NCI-H510A treated with DMSO at 0.1 percent for 48 hours (cell line): ENCODE measurements around the gene MATN1.

Experiments used
- DNase-seq: peaks from one replicate; lab custom pipeline; 2025; lab: John Stamatoyannopoulos, UW

MATN1 gene

DNA sequence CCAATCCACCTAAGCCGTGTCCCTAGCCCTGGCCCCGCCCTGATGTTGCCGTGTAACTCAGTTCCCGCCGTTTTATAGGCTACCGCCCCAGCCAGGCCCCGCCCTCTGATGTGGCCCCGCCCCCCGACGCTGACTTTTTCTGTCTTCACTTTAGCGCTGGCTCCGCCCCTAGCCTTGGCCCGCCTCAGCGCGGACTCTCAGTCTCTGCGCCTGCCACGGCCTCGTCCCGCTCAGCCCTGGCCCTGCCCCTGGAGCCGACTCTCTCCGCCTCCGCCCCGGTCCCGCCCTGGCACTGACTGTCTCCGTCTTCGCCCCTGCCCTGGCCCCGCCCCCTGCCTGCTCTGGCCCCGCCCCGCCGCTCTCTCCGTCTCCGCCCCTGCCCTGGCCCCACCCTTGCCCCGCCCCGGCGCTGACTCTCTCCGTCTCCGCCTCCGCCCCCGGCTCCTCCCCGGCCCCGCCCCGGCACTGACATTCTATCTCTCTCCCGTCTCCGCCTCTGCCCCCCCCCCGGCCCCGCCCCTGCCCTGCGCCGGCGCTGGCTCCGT is 5.2 kb downstream of the MATN1 start:
- DNase-seq, result peak; percentile 66

DNA sequence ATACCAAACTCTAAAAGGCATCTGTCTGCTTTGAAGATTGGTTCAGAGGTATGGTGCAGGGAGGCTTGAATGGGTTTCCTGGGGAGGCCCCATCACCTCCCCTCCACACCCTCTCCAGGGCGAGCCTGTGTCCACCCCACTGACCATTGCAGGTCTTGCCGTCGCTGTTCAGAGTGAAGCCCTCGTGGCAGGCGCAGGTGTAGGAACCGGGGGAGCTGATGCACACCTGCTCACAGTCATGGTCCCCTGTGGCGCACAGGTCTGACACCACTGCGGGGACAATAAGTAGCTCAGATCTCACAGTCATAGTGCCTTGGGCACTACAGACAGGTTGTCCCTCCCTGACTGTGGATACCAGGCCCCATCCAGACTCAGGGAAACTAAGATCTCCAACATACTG is 6.7 kb downstream of the MATN1 start:
- DNase-seq, result no peak

DNA sequence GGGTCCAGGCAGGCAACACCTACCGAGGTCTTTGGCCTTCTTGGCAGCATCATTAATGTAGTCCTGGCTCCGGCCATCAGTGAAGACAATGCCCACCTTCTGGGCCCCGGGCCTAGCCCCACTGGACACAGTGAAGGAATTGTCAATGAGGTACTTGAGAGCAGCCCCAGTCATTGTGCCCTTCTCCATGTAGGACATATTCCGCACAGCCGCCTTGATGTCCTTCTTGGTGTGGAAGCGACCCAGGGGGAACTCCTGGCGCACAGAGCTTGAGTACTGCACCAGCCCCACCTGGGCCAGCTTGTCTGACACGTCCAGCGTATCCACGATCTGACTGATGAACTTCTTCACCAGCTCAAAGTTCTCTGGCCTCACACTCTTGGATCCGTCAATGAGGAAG is 7.5 kb downstream of the MATN1 start:
- DNase-seq, result no peak

DNA sequence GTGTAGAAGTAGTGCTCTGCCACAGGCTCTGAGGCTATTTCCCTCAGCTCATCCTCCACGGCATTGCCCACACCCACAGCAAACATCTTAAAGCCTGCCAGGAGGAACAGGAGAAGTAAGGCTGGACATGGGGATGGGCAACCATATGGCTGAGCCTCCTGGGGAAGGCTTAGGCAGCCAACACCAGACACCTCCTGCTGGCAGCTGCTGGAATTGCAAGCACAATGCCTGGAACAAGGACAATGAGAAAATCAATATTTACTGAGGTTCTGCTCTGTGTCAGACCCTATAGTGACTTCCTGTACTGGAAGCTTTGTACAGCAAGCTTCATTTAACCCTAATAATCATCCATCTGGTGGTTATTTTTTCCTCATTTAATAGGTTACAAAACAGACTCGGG is 8.2 kb downstream of the MATN1 start:
- no peak for DNase-seq

DNA sequence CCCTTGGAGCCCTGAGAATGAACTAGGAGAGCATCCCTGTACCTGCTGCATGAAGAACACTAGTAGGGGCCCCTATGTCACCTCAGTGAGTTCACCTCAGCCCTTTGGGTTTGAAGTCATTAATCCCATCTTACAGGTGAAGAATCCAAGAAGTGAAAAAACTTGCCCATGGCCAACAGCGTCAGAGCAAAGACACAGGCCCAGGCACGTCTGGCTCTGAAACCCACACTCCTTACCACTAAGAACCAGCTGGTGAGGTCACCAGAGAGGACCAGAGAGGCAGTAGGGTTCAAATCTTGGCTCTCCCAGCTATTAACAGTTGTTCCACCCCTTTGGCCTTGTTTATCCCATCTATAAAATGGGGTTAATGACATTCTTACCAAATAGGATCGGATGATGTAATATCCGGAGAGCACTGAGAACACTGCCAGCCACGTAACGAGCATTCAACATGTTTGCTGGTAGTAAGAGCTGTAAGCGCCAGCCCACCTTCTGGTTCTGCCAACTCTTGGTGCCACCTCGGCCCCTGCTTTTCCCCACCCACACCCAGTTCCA is 8.8 kb downstream of the MATN1 start:
- DNase-seq, result no peak

DNA sequence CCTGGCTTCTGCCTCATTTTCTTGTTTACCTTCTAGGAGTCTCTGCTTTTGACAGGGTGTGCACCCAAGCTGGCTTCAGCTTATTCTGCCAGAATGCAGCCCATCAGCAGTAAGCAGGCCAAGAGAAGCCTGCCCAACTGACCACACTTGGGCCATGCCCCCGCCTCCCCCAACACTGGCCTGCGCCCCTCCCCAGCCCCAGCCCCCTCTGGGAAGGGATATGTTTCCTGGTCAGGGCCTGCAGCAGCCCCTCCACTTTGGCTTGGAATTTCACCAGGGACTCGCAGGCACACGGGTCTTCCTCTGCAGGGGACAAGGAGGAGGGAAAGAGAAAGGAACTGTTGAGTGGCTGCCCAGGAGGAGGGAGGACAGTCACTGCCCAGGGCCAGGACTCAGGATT is 9.4 kb downstream of the MATN1 start:
- DNase-seq, result no peak

DNA sequence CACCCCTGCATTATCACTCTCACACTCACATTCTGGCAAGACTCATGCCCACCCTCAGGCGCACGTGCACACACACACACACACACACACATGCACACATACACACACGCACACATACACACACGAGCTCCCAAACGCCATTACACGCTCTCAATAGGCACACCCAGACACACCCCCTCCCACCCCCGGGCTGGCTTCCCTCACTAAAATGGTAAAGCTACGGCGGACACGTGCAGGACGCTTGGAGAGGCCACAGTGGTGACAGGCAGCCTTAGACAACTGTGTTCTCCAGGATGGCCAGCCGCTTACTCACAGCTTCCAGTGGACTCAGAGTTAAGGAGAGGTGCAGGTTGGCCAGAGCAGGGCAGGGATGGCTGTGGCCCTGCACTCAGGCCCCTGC is 10.1 kb downstream of the MATN1 start:
- DNase-seq, result no peak

DNA sequence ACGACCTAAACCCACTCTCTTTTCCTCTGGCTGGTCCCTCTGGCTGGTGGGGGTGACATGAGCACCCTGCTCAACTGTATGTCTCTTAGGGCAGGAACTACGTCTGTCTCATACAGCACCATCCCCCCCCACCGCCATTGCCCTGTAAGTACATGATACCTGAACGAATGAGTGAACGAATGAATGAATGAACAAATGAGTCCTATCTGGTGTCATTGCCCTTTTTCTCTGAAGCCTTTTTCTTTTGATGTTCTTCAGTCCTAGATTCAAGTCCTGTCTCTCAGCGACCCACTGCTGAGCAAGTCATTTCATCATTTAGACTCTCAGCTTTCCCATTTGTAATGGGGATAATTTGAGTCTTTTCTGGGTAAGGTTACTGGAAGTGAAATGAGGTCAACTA is 10.8 kb downstream of the MATN1 start:
- no peak for DNase-seq

DNA sequence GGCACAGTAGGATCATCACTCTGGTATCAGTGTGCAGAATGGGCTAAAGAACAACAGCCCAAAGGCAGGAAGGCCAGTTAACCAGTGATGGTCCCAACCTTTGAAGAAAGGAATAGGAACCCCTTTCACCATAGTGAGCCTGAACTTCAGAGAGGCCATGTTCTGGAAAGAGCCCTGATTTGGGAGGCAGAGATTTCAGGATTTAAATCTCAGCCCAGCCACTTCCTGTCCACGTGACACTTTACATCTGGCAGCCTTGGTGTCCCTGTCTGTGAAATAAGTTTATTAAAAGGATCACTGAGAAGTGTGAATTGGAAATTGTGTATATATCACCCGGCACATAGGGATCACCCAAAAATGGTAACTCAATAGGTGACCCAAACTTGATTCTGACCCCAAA is 13.0 kb downstream of the MATN1 start:
- DNase-seq, result no peak

DNA sequence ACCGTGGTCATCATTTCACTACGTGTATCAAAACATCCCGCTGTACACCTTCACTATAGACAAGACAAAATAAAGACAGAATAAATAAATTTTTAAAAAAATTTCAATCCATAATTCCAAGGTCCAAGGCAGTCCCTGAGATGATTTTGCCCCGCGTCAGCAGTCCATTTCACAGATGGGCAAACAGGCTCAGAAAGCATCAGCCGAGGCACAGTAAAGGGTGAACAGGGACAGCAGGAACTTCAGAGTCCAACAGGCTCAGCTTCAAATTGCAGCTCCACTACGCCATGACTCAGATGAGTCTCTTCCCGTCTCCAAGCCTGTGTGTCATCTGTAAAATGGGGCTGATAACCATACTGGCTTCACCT is 15.0 kb downstream of the MATN1 start:
- DNase-seq, result no peak

DNA sequence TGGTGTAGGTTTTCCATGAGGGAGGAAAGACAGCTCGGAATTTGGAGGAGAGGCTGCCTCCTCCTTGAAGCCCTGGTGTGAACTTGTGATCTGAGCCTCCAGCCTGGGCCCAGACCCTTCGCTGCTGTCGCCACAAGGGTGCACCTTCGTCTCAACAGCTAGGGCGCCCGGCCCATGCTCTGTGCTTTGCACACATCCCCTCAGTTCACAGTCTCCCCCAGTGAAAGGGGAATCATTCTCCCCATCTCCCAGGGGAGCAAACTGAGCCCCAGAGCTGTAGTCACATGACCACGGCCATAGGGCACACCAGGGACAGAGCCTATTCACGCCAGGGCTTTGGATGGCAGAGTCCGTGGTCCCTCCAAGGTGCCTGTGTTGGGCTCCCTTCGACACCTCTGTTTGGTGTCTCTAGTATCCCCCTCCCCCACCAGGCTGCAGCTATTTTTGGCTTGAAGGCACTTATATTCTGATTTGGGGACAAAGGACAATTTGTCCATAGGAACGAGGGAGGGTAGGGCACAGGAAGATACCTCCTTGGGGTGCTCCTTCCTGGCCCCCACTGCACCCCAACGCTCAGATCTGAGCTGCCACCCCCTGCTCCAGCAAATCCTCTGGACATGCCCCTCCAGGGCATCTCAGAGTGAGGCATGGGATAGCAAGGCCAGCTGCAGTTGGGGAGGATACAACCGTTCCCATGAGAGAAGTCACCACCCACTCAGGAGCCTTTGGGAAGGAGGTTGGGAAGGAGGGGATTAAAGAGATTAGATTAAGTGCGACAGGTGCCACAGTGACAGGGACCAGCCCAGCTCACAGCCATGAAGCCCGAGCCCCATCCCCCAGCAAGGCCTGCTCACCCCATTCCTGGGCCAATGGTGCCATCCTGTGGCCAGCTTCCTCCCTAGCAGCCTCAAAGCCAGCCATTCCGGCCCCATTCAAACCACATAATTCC is 15.7 kb downstream of the MATN1 start:
- peak; percentile 71 for DNase-seq

DNA sequence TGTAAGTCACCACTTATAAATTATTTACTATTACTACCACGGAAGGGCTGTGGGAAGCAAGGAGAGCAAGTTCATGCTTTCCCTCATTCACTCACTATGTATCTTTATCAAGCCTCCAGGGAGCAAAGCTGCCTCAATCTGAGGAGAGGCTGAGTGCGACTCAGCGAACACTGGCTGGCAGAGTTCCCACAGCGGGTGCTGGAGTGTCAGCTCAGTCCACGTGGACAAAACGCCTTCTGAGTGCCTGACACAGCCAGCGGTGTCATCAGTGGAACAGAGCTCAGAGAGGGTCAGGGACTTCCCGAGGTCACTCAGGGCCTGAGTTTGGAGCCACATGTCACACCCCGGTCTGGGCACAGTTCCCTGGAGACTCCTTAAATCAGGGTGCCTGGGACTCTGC is 16.9 kb downstream of the MATN1 start:
- DNase-seq, result peak; percentile 7

DNA sequence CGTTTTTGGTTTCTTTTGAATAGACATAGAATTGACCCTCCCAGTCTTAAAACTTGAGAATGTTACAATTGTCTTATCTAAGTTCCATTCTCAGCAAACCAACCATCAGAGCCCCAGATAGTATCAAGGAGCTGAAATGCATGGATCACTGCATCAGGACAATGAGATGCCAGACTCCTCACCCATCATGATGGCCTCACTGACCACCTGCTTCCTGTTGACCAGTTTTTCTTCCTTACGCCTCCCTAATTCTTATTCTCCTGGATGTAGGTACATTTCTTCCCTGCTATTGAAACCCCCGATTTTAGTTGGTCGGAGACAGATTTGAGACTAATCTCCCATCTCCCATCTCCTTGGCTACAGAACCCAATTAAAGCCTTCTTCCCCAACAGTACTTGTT is 17.7 kb downstream of the MATN1 start:
- DNase-seq, result peak; percentile 48

DNA sequence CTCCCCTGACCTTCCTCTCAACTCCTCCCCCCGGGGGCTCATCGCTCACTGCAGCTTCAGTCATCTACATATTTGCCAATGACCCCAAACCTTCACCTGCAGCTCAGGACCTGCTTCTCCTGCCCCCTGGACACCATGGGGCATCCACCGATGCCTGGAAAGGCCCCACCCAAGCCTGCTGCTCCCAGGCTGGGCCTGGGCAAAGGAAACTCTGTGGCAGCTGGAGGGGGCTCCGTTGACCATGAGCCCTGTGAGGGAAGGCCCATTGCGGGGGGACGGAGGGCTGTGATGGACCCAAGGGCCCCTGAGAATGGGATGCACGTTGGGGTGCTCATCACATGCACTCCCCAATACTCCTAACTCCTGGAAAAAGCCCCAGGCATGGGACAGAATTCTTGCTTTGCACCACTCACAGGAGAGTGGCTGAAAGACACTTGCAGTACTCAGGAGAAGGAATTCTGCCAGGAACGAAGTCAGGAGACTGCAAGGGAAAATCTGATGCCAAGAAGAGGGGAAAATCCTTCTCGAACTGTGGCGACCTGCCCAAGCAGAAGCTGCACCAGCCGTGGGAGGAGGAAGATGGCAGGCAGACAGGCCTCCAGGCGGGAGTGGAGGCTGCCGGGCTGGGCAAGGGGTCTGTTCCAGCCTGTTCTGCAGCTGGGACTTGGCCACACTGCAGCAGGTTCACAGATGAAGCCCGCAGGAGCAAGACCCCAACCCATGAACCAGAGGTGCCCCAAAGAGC is 18.4 kb downstream of the MATN1 start:
- no peak for DNase-seq

DNA sequence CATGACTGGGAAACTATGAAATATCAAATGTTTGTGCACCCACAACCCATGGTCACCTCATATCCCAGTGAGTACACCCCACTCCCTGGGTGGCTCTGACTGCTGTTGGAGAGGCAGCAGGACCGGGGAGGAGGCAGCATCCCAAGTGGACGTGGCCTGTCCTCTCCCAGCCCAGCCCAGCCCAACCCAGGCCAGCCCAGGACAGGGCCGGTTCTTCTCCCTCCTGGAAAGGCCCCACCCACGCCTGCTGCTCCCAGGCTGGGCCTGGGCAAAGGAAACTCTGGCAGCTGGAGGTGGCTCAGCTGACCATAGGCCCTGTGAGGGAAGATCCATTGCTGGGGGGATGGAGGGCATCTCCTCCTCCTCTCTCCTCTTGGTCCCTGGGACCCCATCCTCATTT is 19.1 kb downstream of the MATN1 start:
- no peak for DNase-seq

DNA sequence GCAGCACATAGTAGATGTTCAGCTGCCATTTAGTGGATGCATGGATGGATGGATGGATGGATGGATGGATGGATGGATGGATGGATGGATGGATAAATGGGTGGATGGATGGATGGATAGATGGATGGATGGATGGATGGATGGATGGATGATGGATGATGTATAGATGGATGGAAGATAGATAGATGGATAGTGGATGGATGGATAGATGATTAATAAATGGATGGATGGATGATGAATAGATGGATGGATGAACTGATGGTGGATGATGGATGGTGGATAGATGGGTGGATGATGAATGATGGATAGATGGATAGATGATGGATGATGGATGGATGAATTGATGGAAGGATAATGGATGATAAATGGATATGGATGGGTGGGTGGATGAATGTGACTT is 20.6 kb downstream of the MATN1 start:
- DNase-seq, result no peak

DNA sequence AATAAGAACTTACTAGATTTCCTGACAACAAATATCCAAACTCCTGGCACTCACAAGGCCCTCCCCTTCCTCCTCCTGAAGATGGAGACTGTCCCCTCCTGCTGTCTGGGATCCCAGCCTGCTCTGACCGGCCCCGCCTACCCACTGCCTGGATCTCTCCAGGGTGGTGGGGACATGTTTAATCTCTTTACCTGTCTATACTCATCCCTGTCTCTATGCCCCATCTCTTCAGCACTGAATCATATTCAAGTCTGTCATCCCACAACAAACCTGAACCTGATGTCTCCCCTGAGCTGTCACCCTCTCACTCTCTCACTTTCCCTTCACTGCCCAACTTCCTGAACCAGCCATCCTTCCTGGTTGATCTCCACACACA is 22.1 kb downstream of the MATN1 start:
- DNase-seq, result no peak

DNA sequence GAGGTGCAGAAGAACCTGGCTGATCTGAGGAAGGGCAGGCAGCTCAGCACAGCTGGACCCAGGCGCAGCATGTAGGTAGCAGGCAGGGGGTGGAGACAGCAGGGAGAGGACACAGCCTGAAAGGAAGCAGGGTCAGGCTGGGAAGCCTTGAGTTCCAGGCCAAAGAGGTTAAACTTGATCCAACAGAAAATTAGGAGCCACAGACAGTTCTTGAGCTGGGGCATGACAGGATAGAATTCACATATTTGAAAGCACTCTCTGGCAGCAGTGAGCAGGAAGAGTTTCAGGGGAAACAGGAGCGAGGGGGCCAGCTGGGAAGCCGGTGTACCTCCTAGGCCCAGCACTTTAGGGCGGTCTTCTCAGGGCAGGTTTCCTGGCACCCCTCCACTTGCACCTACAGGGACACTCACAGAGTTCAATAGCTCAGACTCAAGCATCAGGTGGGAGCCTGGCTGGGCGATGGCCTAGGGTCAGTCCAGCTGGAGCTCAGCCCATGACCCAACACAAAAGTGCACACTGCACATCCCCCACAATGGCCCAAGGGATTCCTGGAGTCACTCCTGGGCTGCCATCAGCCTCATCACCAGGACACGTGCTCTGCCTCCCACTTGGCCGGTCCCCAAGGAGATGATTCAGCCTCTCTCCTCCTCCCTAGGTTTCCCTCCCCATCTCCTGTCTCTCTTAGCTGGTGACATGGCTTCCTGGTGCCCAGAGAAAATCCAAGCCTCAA is 22.7 kb downstream of the MATN1 start:
- DNase-seq, result no peak

DNA sequence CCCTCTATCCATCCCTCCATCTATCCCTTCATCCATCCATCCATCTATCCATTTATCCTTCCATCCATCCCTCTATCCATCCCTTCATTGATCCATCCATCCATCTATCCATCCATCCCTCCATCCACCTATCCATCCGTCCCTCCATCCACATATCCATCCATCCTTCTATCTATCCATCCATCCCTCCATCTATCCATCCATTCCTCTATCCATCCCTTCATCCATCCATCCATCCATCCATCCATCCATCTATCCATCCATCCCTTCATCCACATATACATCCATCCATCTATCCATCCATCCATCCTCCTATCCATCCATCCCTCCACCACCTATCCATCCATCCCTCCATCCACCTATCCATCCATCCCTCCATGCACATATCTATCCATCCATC is 23.6 kb downstream of the MATN1 start:
- no peak for DNase-seq

DNA sequence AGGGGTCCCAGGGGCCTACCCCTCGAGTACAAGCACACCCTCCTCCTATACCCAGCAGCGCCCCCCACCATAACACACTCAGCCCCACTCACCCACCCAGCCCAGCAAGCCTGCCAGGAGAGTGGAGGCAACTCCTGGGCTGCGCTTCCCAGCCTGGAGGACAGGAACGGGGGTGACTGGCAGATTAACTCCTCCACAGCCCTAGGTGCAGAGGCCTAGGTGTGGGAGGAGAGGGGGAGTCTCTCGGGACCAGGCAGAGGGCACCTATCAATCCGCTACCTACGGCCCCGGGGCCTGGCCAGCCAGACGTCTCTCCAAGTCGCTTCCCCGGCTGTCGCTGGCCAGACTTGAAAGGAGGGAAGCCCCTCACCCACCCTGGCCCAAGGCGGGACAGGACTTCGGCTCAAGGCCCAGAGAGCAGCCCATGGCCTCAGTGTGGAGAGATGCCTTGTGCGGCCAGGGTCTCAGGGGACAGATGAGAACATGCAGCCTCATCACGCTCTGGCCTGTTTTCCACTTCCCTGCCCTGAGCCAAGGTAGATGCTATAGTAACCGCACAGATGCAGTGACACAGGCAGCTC is 24.9 kb downstream of the MATN1 start:
- no peak for DNase-seq

DNA sequence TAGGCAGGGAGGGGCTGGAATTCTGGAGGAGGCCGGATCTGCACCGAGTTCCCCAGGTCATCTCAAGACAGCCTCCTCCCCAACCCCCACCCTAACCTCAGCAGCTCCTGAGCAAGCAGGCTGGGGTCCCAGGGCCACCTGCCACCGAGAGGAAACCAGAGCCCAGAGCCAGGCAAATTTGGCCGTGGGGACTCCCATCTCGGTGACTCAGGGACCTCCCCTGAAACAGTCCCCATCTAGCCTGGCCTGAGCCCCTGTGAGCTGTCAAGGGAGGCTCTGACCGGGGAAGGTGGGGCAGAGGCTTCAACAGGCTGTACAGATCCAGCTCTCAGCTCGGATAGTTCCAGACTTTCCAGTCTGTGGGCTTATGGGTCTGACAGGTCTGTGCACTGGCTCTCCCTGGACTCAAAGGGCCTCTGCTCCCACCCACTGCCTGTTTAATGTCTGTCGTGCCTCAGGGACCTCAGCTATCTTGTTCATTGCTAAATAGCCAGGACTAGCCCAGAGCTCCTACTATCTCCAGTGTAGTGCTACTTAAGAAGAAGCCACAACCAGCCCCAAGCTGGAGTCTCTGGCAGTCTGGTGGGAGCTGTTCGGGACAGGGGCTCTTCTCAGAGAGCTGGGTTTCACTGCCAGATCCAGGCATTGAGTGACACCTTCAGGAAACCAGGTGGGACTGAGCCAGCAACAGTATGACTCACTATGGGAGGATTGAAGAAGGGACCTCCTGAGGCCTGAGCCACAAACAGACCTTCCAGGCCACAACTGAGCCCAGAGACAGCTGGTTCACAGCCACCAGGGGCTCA is 25.6 kb downstream of the MATN1 start:
- DNase-seq, result no peak
